Sigmoid colon (tissue), 7 donors: Measurements from ENCODE around the gene CATSPER4. TPM values are rescaled to one million over a fixed set of nuclear protein-coding genes. Genes with fewer than 3 reads are reported as not detected.

ENCODE experiments used
- DNase-seq: peaks from one replicate; pipeline ENCODE4 v3.0.0-alpha.2; 2019
- H3K27ac ChIP-seq, 4 donors: fragments of 200-600 bp; sonication (generic); one replicate each; pipeline ENCODE4 v1.5.1; 2016 to 2019; ENCODE audit warnings: mild to moderate bottlenecking in 1 of 4
- H3K27me3 ChIP-seq, 3 donors: fragments of 200-600 bp; sonication (generic); one replicate each; pipeline ENCODE4 v1.5.1; 2019; ENCODE audit warnings: mild to moderate bottlenecking in 1 of 3
- H3K36me3 ChIP-seq, 4 donors: fragments of 200-600 bp; sonication (generic); one replicate each; pipeline ENCODE4 v1.5.1; 2016 to 2019
- H3K4me1 ChIP-seq, 4 donors: fragments of 200-600 bp; sonication (generic); one replicate each; pipeline ENCODE4 v1.5.1; 2017 to 2019
- H3K4me3 ChIP-seq, 4 donors: fragments of 200-600 bp; sonication (generic); one replicate each; pipeline ENCODE4 v1.5.1; 2017 to 2019; ENCODE audit warnings: mild to moderate bottlenecking in 2 of 4, moderate library complexity in 1 of 4
- H3K9me3 ChIP-seq, 4 donors: fragments of 200-600 bp in 3 of 4; sonication (generic) in 3 of 4; one replicate each; pipeline versions ENCODE4 v1.5.1 to v1.6.1; 2013 to 2019
- EP300 ChIP-seq, 4 donors: sonication (generic); formaldehyde crosslinking; IDR thresholded peaks; one replicate each; pipeline ENCODE4 v1.6.1; 2017; ENCODE audit warnings: antibody characterized with exemption in 4 of 4
- POLR2A ChIP-seq, 2 donors: fragments of 450-650 bp; IDR thresholded peaks; one replicate each; pipeline ENCODE4 v1.6.1; 2016; ENCODE audit warnings: antibody characterized with exemption in 2 of 2, mild to moderate bottlenecking in 2 of 2, moderate library complexity in 2 of 2
- POLR2AphosphoS5 ChIP-seq, 4 donors: sonication (generic); formaldehyde crosslinking; IDR thresholded peaks; one replicate each; pipeline ENCODE4 v1.6.1; 2017; ENCODE audit warnings: antibody characterized with exemption in 4 of 4
- WGBS, 2 donors: extraction: QIAGEN DNeasy Blood & Tissue Kit; methylation state at CpG; one replicate each; pipeline ENCODE4 v1.1.7; 2013; 5-methylcytosine and 5-hydroxymethylcytosine counted together
- intact Hi-C: fragments of 100-400 bp; cut with DNase I; formaldehyde crosslinking; loops from one replicate; pipeline ENCODE4 v1.15.1; 2023
- polyA plus RNA-seq, 3 donors: library from polyadenylated mRNA; stranded (reverse); fragments of 200-250 nt; gene quantifications; one replicate each; pipeline ENCODE4 v1.2.3, GENCODE V29; 2013
- total RNA-seq, 4 donors: library from RNA; depleted of rRNA; stranded (reverse); fragments of >200 nt; gene quantifications; one replicate each; pipeline ENCODE4 v1.1.0, GENCODE V29; 2016
- TF ChIP-seq, protein P1 (sequence below), 4 experiments: fragments of 450-650 bp in 3 of 4; fragments of 200-600 bp in 1 of 4; IDR thresholded peaks; one replicate each; pipeline ENCODE4 v1.5.1; 2016 to 2019; ENCODE audit warnings: antibody characterized with exemption in 4 of 4, mild to moderate bottlenecking in 3 of 4, moderate library complexity in 2 of 4
- donor health status: healthy with polysubstance abuse.
- donor health status: Bipolar disorder and iron deficiency.
- donor health status: healthy.

CATSPER4 gene
- total and polyA plus RNA-seq, 7 donors, result 0.04 TPM; not detected in 6

DNA sequence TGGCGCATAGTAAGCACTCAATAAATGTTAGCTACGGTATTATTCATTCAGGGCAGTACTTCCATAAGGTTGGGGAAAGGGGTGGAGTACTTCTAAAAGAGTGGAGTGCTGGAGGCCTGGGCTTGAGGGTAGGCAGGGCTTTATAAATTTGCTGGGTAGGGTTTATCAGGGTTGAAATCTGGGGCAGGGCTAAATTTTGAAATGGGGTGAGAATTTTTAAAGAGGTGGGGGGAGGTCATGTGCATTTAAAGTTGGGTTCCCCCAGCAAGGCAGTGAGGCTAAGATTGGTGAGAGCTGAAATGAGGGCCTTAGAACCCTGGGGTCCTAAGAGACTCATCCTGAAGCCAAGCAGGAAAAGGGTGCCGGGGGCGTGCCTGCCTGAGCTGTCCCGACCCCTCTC lies 10.0 kb downstream of the CATSPER4 start:
- Histone ChIP-seq H3K36me3 (no peaks in the 10 kb centered on the region), H3K27me3 (peaks cover 0 to 6% (median 0%) of the 10 kb centered on the region in 3 donors), H3K4me3 (no peak overlapping the region), H3K9me3 (no peaks in the 10 kb centered on the region), H3K27ac (no peak overlapping the region), H3K4me1 (peaks cover 0 to 5% (median 0%) of the 10 kb centered on the region in 4 donors)
- DNase-seq, result no peak
- TF ChIP-seq POLR2AphosphoS5 (IDR thresholded peaks at IDR 0.05) (no peak), POLR2A (IDR thresholded peaks at IDR 0.05) (no peak), EP300 (IDR thresholded peaks at IDR 0.05) (no peak)
- TF ChIP-seq, protein P1, sequence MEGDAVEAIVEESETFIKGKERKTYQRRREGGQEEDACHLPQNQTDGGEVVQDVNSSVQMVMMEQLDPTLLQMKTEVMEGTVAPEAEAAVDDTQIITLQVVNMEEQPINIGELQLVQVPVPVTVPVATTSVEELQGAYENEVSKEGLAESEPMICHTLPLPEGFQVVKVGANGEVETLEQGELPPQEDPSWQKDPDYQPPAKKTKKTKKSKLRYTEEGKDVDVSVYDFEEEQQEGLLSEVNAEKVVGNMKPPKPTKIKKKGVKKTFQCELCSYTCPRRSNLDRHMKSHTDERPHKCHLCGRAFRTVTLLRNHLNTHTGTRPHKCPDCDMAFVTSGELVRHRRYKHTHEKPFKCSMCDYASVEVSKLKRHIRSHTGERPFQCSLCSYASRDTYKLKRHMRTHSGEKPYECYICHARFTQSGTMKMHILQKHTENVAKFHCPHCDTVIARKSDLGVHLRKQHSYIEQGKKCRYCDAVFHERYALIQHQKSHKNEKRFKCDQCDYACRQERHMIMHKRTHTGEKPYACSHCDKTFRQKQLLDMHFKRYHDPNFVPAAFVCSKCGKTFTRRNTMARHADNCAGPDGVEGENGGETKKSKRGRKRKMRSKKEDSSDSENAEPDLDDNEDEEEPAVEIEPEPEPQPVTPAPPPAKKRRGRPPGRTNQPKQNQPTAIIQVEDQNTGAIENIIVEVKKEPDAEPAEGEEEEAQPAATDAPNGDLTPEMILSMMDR (IDR thresholded peaks at IDR 0.05), result no peak
- intact Hi-C loops, result no loop called here
- WGBS, 2 donors, result 88 to 91% methylated on average over 5 of the region's 5 CpGs

DNA sequence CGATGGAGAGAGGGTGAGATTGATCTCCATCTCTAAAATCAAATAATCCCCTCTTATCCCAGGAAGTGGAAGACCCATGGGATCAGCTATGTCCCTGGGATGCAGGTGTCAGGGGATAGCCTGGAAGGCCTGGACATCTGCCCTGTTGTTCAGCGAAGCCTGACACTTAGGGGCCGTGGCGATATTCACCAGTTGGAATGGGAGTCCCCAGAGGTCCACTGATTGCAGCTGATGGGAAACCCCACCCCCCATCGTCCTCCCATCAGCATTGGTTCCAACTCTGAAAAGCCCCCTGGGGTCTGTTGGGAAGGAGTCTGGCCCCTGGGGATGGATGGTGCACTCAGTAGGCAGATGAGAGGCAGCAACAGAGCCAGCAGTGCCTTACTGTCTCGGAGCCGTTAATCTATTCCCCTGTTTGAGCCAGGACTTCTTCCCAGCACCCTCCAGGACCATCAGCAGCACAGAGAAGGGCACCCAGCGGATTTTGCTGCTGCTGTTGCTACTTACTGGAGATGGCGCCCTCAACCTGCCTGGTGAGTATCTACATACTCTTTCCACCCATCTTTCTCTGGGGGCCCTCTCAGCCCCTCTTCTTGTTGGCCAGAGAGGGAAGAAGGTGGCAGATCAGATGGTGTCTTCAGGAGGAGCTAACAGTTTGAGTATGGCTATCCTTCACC lies 13.4 kb downstream of the CATSPER4 start:
- 77 to 84% methylated on average over 9 of the region's 9 CpGs for WGBS, 2 donors
- H3K27ac ChIP-seq, result no peak overlapping the region
- no peak for DNase-seq
- no peak for TF ChIP-seq EP300 (IDR thresholded peaks at IDR 0.05)
- TF ChIP-seq, protein P1 (IDR thresholded peaks at IDR 0.05), result no peak
- TF ChIP-seq POLR2AphosphoS5 (IDR thresholded peaks at IDR 0.05), result no peak
- no peak for TF ChIP-seq POLR2A (IDR thresholded peaks at IDR 0.05)
- intact Hi-C loops, result no loop called here
- no peak overlapping the region for H3K4me3 ChIP-seq
- H3K36me3 ChIP-seq, result no peaks in the 10 kb centered on the region
- H3K9me3 ChIP-seq, result no peaks in the 10 kb centered on the region
- H3K4me1 ChIP-seq, result peaks cover 0 to 5% (median 0%) of the 10 kb centered on the region in 4 donors
- H3K27me3 ChIP-seq, result peaks cover 0 to 6% (median 0%) of the 10 kb centered on the region in 3 donors

GRCh38 chr1:26210147-26210870 lies 19.9 kb downstream of the CATSPER4 start:
- no peak for DNase-seq
- H3K9me3 ChIP-seq, result no peaks in the 10 kb centered on the region
- TF ChIP-seq, protein P1 (IDR thresholded peaks at IDR 0.05), result no peak
- no peak for TF ChIP-seq EP300 (IDR thresholded peaks at IDR 0.05)
- no peak for TF ChIP-seq POLR2A (IDR thresholded peaks at IDR 0.05)
- no peak for TF ChIP-seq POLR2AphosphoS5 (IDR thresholded peaks at IDR 0.05)
- intact Hi-C loops, result no loop called here
- WGBS, 2 donors, result 88 to 90% methylated on average over 5 of the region's 5 CpGs
- no peak overlapping the region for H3K27ac ChIP-seq
- H3K27me3 ChIP-seq, result no peaks in the 10 kb centered on the region
- no peaks in the 10 kb centered on the region for H3K36me3 ChIP-seq
- H3K4me1 ChIP-seq, result no peaks in the 10 kb centered on the region
- no peak overlapping the region for H3K4me3 ChIP-seq

DNA sequence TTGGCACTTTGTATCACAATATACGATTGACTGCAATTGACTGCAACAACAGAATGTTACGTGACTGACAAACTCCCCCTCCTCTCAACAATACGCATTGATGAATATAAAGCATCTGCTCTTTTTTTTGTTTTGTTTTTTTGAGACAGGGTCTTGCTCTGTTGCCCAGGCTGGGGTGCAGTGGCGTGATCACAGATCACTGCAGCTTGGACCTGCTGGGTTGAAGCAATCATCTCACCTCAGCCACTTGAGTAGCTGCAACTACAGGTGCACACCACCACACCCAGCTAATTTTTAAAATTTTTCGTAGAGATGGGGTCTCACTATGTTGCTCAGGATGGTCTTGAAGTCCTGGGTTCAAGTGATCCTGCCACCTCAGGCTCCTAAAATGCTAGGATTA lies 22.3 kb downstream of the CATSPER4 start:
- intact Hi-C loops, result no loop called here

DNA sequence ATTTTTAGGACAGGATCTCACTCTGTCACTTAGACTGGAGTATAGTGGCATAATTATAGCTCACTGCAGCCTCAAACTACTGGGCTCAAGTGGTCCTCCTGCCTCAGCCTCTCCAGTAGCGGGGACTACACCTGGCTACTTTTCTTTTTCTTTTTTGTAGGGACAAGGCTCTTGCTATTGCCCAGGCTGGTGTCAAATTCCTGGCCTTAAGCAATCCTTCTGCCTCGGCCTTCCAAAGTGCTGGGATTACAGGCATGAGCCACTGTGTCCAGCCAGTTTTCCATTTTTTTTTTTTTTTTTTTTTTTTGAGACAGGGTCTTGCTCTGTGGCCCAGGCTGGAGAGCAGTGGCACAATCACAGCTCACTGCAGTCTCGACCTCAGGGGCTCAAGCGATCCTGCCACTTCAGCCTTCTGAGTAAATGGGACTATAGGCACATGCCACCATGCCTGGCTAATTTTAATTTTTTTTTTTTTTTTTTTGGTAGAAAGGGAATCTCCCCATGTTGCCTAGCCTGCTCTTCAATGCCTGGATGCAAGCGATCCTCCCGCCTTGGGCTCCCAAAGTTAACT lies 23.0 kb downstream of the CATSPER4 start:
- WGBS, 2 donors, result 90 to 92% methylated on average over 6 of the region's 6 CpGs
- TF ChIP-seq, protein P1 (IDR thresholded peaks at IDR 0.05), result no peak
- TF ChIP-seq POLR2A (IDR thresholded peaks at IDR 0.05) (no peak), POLR2AphosphoS5 (IDR thresholded peaks at IDR 0.05) (no peak), EP300 (IDR thresholded peaks at IDR 0.05) (no peak)
- Histone ChIP-seq H3K4me3 (no peak overlapping the region), H3K9me3 (no peaks in the 10 kb centered on the region), H3K27me3 (no peaks in the 10 kb centered on the region), H3K36me3 (no peaks in the 10 kb centered on the region), H3K4me1 (no peaks in the 10 kb centered on the region), H3K27ac (no peak overlapping the region)
- intact Hi-C loops, result no loop called here
- no peak for DNase-seq

More for the DNA sequence above, 22.3 kb downstream of the CATSPER4 start:
- H3K36me3 ChIP-seq, result no peaks in the 10 kb centered on the region
- H3K27me3 ChIP-seq, result no peaks in the 10 kb centered on the region
- TF ChIP-seq EP300 (IDR thresholded peaks at IDR 0.05) (no peak), POLR2A (IDR thresholded peaks at IDR 0.05) (no peak)
- 90 to 93% methylated on average over 5 of the region's 5 CpGs for WGBS, 2 donors
- H3K9me3 ChIP-seq, result no peaks in the 10 kb centered on the region
- no peak overlapping the region for H3K27ac ChIP-seq
- no peak overlapping the region for H3K4me3 ChIP-seq
- H3K4me1 ChIP-seq, result no peaks in the 10 kb centered on the region
- DNase-seq, result no peak
